Astrocyte (in vitro differentiated cells and primary cell): ENCODE results near the gene TMEM132C.

Experiments
- CTCF ChIP-seq: IDR thresholded peaks from 2 replicates; pipeline ENCODE4 v1.5.1; 2011; ENCODE audit warnings: low read depth, mild to moderate bottlenecking, inconsistent platforms, low read length, moderate library complexity; ENCODE audit not compliant: insufficient read depth
- EZH2 ChIP-seq: IDR thresholded peaks from 2 replicates; pipeline ENCODE4 v1.6.1; 2012; ENCODE audit warnings: mild to moderate bottlenecking, low read length, inconsistent platforms; ENCODE audit not compliant: insufficient read depth

- TF ChIP-seq CTCF (no peak), EZH2 (no peak)
Measured at GRCh38 chr12:128312661-128313060, 45.7 kb downstream of the TMEM132C start.
